ENCODE data around the gene GALK1. TPM values are rescaled to one million over a fixed set of nuclear protein-coding genes. Genes with fewer than 3 reads are reported as not detected.

Gene GALK1
- total and polyA plus RNA-seq, 2 of the 13 experiments (the other 11 are each of a cell fraction or from before 2014, with no cell fraction given) = 59.9 to 93.6 TPM

DNA sequence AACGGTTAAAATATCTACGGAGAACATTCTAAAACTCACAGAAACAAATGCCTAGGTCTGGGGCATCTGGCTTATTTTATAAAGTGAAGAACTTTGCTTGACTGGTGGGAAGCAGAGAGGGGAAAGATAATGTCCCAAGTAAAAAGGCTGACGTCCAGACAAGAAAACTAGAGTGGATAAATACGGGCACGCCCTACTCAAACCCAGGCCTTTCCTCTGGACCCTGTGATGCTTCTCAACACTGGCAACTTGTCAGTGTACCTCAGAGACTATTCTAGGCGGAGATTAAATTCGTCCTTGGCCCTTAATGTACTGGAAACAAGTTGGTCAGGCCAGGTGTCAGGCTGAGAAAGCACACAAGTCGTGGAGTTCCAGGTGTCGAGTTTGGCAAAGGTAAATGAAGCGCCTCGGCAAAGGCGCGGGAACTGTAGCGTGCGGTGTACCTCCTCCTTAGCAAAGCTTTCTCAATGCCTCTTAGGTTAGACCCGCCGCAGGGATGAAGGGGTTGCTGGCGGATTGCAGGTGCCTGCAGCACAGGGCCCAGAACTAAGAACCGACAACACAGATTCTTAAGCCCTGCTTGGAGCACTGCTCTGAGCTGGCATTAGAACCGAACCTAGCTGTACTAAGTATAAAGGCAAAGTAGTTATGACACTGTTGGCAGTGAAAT, 18.9 kb upstream of the GALK1 start (continued):
- TF ChIP-seq ZNF572 (CRISPR knock-in tag; IDR thresholded peaks at IDR 0.05) (peak; percentile 35; the same call in 1 of the 2 replicates), ZNF383 (CRISPR knock-in tag; IDR thresholded peaks at IDR 0.05; ENCODE audit: borderline replicate concordance) (0 out of 2 replicates have a peak, but pooled peaks have one; percentile 4), CC2D1A (CRISPR knock-in tag; IDR thresholded peaks at IDR 0.05) (no peak), ZSCAN12 (CRISPR knock-in tag; IDR thresholded peaks at IDR 0.05) (no peak), NFKB2 (CRISPR knock-in tag; IDR thresholded peaks at IDR 0.05; ENCODE audit: borderline replicate concordance) (0 out of 2 replicates have a peak, but pooled peaks have one; percentile 70), SALL1 (CRISPR knock-in tag; IDR thresholded peaks at IDR 0.05) (no peak; the same call in 1 of the 2 replicates), KAT7 (CRISPR knock-in tag; IDR thresholded peaks at IDR 0.05; ENCODE audit: borderline replicate concordance) (no peak), HOXA9 (CRISPR knock-in tag; IDR thresholded peaks at IDR 0.05; ENCODE audit: borderline replicate concordance) (0 out of 2 replicates have a peak, but pooled peaks have one; percentile 11), ZNF546 (CRISPR knock-in tag; conservative IDR thresholded peaks at IDR 0.05) (no peak)
- TF ChIP-seq, protein P1, sequence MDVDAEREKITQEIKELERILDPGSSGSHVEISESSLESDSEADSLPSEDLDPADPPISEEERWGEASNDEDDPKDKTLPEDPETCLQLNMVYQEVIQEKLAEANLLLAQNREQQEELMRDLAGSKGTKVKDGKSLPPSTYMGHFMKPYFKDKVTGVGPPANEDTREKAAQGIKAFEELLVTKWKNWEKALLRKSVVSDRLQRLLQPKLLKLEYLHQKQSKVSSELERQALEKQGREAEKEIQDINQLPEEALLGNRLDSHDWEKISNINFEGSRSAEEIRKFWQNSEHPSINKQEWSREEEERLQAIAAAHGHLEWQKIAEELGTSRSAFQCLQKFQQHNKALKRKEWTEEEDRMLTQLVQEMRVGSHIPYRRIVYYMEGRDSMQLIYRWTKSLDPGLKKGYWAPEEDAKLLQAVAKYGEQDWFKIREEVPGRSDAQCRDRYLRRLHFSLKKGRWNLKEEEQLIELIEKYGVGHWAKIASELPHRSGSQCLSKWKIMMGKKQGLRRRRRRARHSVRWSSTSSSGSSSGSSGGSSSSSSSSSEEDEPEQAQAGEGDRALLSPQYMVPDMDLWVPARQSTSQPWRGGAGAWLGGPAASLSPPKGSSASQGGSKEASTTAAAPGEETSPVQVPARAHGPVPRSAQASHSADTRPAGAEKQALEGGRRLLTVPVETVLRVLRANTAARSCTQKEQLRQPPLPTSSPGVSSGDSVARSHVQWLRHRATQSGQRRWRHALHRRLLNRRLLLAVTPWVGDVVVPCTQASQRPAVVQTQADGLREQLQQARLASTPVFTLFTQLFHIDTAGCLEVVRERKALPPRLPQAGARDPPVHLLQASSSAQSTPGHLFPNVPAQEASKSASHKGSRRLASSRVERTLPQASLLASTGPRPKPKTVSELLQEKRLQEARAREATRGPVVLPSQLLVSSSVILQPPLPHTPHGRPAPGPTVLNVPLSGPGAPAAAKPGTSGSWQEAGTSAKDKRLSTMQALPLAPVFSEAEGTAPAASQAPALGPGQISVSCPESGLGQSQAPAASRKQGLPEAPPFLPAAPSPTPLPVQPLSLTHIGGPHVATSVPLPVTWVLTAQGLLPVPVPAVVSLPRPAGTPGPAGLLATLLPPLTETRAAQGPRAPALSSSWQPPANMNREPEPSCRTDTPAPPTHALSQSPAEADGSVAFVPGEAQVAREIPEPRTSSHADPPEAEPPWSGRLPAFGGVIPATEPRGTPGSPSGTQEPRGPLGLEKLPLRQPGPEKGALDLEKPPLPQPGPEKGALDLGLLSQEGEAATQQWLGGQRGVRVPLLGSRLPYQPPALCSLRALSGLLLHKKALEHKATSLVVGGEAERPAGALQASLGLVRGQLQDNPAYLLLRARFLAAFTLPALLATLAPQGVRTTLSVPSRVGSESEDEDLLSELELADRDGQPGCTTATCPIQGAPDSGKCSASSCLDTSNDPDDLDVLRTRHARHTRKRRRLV (CRISPR knock-in tag; IDR thresholded peaks at IDR 0.05) = no peak; the same call in 1 of the 2 replicates
- TF ChIP-seq, protein P2, sequence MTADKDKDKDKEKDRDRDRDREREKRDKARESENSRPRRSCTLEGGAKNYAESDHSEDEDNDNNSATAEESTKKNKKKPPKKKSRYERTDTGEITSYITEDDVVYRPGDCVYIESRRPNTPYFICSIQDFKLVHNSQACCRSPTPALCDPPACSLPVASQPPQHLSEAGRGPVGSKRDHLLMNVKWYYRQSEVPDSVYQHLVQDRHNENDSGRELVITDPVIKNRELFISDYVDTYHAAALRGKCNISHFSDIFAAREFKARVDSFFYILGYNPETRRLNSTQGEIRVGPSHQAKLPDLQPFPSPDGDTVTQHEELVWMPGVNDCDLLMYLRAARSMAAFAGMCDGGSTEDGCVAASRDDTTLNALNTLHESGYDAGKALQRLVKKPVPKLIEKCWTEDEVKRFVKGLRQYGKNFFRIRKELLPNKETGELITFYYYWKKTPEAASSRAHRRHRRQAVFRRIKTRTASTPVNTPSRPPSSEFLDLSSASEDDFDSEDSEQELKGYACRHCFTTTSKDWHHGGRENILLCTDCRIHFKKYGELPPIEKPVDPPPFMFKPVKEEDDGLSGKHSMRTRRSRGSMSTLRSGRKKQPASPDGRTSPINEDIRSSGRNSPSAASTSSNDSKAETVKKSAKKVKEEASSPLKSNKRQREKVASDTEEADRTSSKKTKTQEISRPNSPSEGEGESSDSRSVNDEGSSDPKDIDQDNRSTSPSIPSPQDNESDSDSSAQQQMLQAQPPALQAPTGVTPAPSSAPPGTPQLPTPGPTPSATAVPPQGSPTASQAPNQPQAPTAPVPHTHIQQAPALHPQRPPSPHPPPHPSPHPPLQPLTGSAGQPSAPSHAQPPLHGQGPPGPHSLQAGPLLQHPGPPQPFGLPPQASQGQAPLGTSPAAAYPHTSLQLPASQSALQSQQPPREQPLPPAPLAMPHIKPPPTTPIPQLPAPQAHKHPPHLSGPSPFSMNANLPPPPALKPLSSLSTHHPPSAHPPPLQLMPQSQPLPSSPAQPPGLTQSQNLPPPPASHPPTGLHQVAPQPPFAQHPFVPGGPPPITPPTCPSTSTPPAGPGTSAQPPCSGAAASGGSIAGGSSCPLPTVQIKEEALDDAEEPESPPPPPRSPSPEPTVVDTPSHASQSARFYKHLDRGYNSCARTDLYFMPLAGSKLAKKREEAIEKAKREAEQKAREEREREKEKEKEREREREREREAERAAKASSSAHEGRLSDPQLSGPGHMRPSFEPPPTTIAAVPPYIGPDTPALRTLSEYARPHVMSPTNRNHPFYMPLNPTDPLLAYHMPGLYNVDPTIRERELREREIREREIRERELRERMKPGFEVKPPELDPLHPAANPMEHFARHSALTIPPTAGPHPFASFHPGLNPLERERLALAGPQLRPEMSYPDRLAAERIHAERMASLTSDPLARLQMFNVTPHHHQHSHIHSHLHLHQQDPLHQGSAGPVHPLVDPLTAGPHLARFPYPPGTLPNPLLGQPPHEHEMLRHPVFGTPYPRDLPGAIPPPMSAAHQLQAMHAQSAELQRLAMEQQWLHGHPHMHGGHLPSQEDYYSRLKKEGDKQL (CRISPR knock-in tag; IDR thresholded peaks at IDR 0.05; ENCODE audit: low read depth) = no peak
- TF ChIP-seq, protein P3, sequence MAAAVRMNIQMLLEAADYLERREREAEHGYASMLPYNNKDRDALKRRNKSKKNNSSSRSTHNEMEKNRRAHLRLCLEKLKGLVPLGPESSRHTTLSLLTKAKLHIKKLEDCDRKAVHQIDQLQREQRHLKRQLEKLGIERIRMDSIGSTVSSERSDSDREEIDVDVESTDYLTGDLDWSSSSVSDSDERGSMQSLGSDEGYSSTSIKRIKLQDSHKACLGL (CRISPR knock-in tag; IDR thresholded peaks at IDR 0.05) = no peak; the same call in 1 of the 2 replicates
- TF ChIP-seq, protein P4, sequence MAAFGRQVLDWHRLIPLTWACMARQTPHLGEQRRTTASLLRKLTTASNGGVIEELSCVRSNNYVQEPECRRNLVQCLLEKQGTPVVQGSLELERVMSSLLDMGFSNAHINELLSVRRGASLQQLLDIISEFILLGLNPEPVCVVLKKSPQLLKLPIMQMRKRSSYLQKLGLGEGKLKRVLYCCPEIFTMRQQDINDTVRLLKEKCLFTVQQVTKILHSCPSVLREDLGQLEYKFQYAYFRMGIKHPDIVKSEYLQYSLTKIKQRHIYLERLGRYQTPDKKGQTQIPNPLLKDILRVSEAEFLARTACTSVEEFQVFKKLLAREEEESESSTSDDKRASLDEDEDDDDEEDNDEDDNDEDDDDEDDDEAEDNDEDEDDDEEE (CRISPR knock-in tag; IDR thresholded peaks at IDR 0.05) = peak; percentile 53; the same call in 1 of the 2 replicates
- TF ChIP-seq, protein P5, sequence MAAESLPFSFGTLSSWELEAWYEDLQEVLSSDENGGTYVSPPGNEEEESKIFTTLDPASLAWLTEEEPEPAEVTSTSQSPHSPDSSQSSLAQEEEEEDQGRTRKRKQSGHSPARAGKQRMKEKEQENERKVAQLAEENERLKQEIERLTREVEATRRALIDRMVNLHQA (CRISPR knock-in tag; IDR thresholded peaks at IDR 0.05) = no peak

All from HepG2 (cell line).